ENCODE measurements around the gene RSAD1.

RSAD1 gene

GRCh38 chr17:50518384-50519023 is 39.8 kb downstream of the RSAD1 start:
- no peak for DNase-seq (ENCODE audit: low read depth in 3 of 3)

GRCh38 chr17:50519141-50519834 is 40.6 kb downstream of the RSAD1 start:
- no peak for DNase-seq (ENCODE audit: low read depth in 3 of 3)

GRCh38 chr17:50520483-50520882 is 41.8 kb downstream of the RSAD1 start:
- no peak for DNase-seq (ENCODE audit: low read depth in 3 of 3)

GRCh38 chr17:50521514-50521913 is 42.9 kb downstream of the RSAD1 start:
- DNase-seq (ENCODE audit: low read depth in 3 of 3): no peak

GRCh38 chr17:50522766-50523165 is 44.1 kb downstream of the RSAD1 start:
- no peak for DNase-seq (ENCODE audit: low read depth in 3 of 3)

GRCh38 chr17:50523208-50523607 is 44.5 kb downstream of the RSAD1 start:
- no peak for DNase-seq (ENCODE audit: low read depth in 3 of 3)

- DNase-seq (ENCODE audit: low read depth in 3 of 3): no peak
Observed at GRCh38 chr17:50524838-50525237, 46.2 kb downstream of the RSAD1 start.

- no peak for DNase-seq (ENCODE audit: low read depth in 3 of 3)
Observed at GRCh38 chr17:50527155-50527762, 48.6 kb downstream of the RSAD1 start.

- no peak for DNase-seq (ENCODE audit: low read depth in 3 of 3)
Observed at GRCh38 chr17:50527949-50528474, 49.4 kb downstream of the RSAD1 start.

GRCh38 chr17:50529849-50530248 is 51.2 kb downstream of the RSAD1 start:
- no peak for DNase-seq (ENCODE audit: low read depth in 3 of 3)

- no peak for DNase-seq (ENCODE audit: low read depth in 3 of 3)
Observed at GRCh38 chr17:50531428-50532025, 52.9 kb downstream of the RSAD1 start.

- no peak for DNase-seq (ENCODE audit: low read depth in 3 of 3)
Observed at GRCh38 chr17:50532452-50533024, 53.9 kb downstream of the RSAD1 start, which contains the start of gene EPN3. Gene EPN3, plus strand, starts transcription at chr17:50532735. Its CDS starts 3,822 bp downstream, at chr17:50536557.

- no peak for DNase-seq (ENCODE audit: low read depth in 3 of 3)
Observed at GRCh38 chr17:50533185-50533584, 54.5 kb downstream of the RSAD1 start.

GRCh38 chr17:50533720-50534148 is 55.1 kb downstream of the RSAD1 start:
- no peak for DNase-seq (ENCODE audit: low read depth in 3 of 3)

- DNase-seq (ENCODE audit: low read depth in 3 of 3): peak in 2 of 3 donors; percentile 15 to 17
Observed at GRCh38 chr17:50534222-50534978, 55.7 kb downstream of the RSAD1 start.

- DNase-seq (ENCODE audit: low read depth in 3 of 3): no peak
Observed at GRCh38 chr17:50534979-50535326, 56.3 kb downstream of the RSAD1 start.

GRCh38 chr17:50535407-50535806 is 56.7 kb downstream of the RSAD1 start:
- DNase-seq (ENCODE audit: low read depth in 3 of 3): no peak
